H1 (cell line): ENCODE measurements around the gene TRIM6. TPM values are rescaled to one million over a fixed set of nuclear protein-coding genes. Genes with fewer than 3 reads are reported as not detected.

Experiments used
- CTCF ChIA-PET: fragments of 300-600 bp; sonication (Branson Sonifier 250); formaldehyde crosslinking; loops from one replicate; lab custom pipeline; 2021; ENCODE audit not compliant: partially characterized antibody; lab: Charles Lee
- POLR2A ChIA-PET: fragments of 300-600 bp; sonication (Branson Sonifier 250); formaldehyde crosslinking; loops from one replicate; lab custom pipeline; 2021; ENCODE audit warnings: inconsistent platforms; ENCODE audit not compliant: partially characterized antibody; lab: Charles Lee
- DNase-seq, 2 experiments: peaks; one replicate each; pipeline versions ENCODE4 v3.0.0 to v3.0.0-alpha.2; 2010 to 2022; ENCODE audit warnings: low spot score in 2 of 2, low read depth in 1 of 2, mixed read lengths in 1 of 2
- FAIRE-seq: peaks from 2 replicates; lab custom pipeline; 2011; peaks lifted over from hg19 to GRCh38; lab: Jason Lieb, UNC
- H2AFZ ChIP-seq: 2 replicates; pipeline ENCODE4 v1.8.1; 2012; ENCODE audit warnings: low read length, inconsistent platforms
- H2AK5ac ChIP-seq: 2 replicates; pipeline ENCODE4 v1.6.1; 2013; ENCODE audit warnings: low read depth, low read length
- H2BK120ac ChIP-seq: replicated peaks from 2 replicates; pipeline ENCODE3; 2013; ENCODE audit warnings: low read depth, low read length, inconsistent platforms
- H2BK12ac ChIP-seq: 2 replicates; pipeline ENCODE4 v1.6.1; 2013; ENCODE audit warnings: low read depth, low read length
- H2BK15ac ChIP-seq: 2 replicates; pipeline ENCODE4 v1.6.1; 2013; ENCODE audit warnings: low read length
- H2BK20ac ChIP-seq: 2 replicates; pipeline ENCODE4 v1.6.1; 2013; ENCODE audit warnings: low read length
- H2BK5ac ChIP-seq: 2 replicates; pipeline ENCODE4 v1.6.1; 2013; ENCODE audit warnings: low read depth, low read length
- H3K14ac ChIP-seq: 2 replicates; pipeline ENCODE4 v1.6.1; 2013; ENCODE audit warnings: inconsistent platforms; ENCODE audit not compliant: insufficient read length
- H3K18ac ChIP-seq: 2 replicates; pipeline ENCODE4 v1.6.1; 2013; ENCODE audit warnings: low read length; ENCODE audit errors: extremely low read depth
- H3K23ac ChIP-seq: 2 replicates; pipeline ENCODE4 v1.6.1; 2013; ENCODE audit warnings: inconsistent platforms; ENCODE audit not compliant: insufficient read length
- H3K23me2 ChIP-seq: 2 replicates; pipeline ENCODE4 v1.6.1; 2013; ENCODE audit warnings: low read depth, low read length
- H3K27ac ChIP-seq: 2 replicates; pipeline ENCODE4 v1.6.1; 2011; ENCODE audit warnings: low read depth, low read length, inconsistent platforms
- H3K27me3 ChIP-seq, 4 experiments: replicated peaks in 1 of 4; 1 replicate in 1 of 4; 2 replicates in 3 of 4; pipeline versions ENCODE4 v1.6.1 to v1.8.1; 2011 to 2013; ENCODE audit warnings: low read length in 3 of 4, mild to moderate bottlenecking in 3 of 4, inconsistent platforms in 2 of 4, mixed read lengths in 2 of 4, moderate library complexity in 1 of 4; ENCODE audit not compliant: control insufficient read depth in 3 of 4, insufficient read depth in 3 of 4; ENCODE audit errors: extremely low read depth in 1 of 4
- H3K36me3 ChIP-seq, 4 experiments: 2 replicates each; pipeline versions ENCODE4 v1.6.1 to v1.8.1; 2011 to 2013; ENCODE audit warnings: mild to moderate bottlenecking in 4 of 4, low read length in 3 of 4, moderate library complexity in 2 of 4, control low read depth in 1 of 4, inconsistent platforms in 1 of 4; ENCODE audit not compliant: insufficient read depth in 4 of 4, control insufficient read depth in 2 of 4
- H3K4ac ChIP-seq: replicated peaks from 2 replicates; pipeline ENCODE3; 2013; ENCODE audit warnings: low read length, low read depth, mixed read lengths, inconsistent platforms; ENCODE audit not compliant: insufficient read length
- H3K4me1 ChIP-seq, 4 experiments: replicated peaks in 1 of 4; 1 replicate in 1 of 4; 2 replicates in 3 of 4; pipeline versions ENCODE4 v1.6.1 to v1.8.1; 2011 to 2013; ENCODE audit warnings: low read length in 3 of 4, inconsistent platforms in 2 of 4, mixed read lengths in 1 of 4; ENCODE audit not compliant: insufficient read depth in 4 of 4, control insufficient read depth in 3 of 4
- H3K4me2 ChIP-seq, 2 experiments: 2 replicates each; pipeline versions ENCODE4 v1.6.1 to v1.8.1; 2011 to 2013; ENCODE audit warnings: low read depth in 2 of 2, low read length in 2 of 2, control low read depth in 1 of 2, inconsistent platforms in 1 of 2, mild to moderate bottlenecking in 1 of 2; ENCODE audit not compliant: insufficient read depth in 1 of 2
- H3K4me3 ChIP-seq, 4 experiments: fragments of 200-600, 300-600 bp in 1 of 4; sonication (generic), shearing (Covaris generic), sonication (Bioruptor Twin) in 1 of 4; 2 replicates each; pipeline versions ENCODE4 v1.5.1 to v1.8.1; 2011 to 2016; ENCODE audit warnings: low read length in 4 of 4, low read depth in 3 of 4, control low read depth in 2 of 4, inconsistent platforms in 2 of 4, mild to moderate bottlenecking in 2 of 4, mixed read lengths in 1 of 4, moderate library complexity in 1 of 4; ENCODE audit not compliant: insufficient read depth in 2 of 4; ENCODE audit errors: extremely low read depth in 1 of 4
- H3K56ac ChIP-seq: replicated peaks from 2 replicates; pipeline ENCODE3; 2013; ENCODE audit warnings: low read depth, mild to moderate bottlenecking, mixed read lengths, low read length, inconsistent platforms; ENCODE audit not compliant: insufficient read length
- H3K79me1 ChIP-seq: 2 replicates; pipeline ENCODE4 v1.6.1; 2013; ENCODE audit warnings: low read depth, low read length, control low read depth
- H3K79me2 ChIP-seq, 2 experiments: 2 replicates each; pipeline versions ENCODE4 v1.6.1 to v1.8.1; 2012 to 2013; ENCODE audit warnings: low read length in 2 of 2, mild to moderate bottlenecking in 2 of 2, inconsistent platforms in 1 of 2; ENCODE audit not compliant: insufficient read depth in 2 of 2, control insufficient read depth in 1 of 2
- H3K9ac ChIP-seq, 4 experiments: replicated peaks in 1 of 4; 1 replicate in 1 of 4; 2 replicates in 3 of 4; pipeline versions ENCODE4 v1.6.1 to v1.8.1; 2011 to 2013; ENCODE audit warnings: low read depth in 3 of 4, low read length in 3 of 4, control low read depth in 2 of 4, mild to moderate bottlenecking in 2 of 4, moderate library complexity in 2 of 4, inconsistent platforms in 1 of 4; ENCODE audit errors: extremely low read depth in 1 of 4
- H3K9me3 ChIP-seq, 2 experiments: 2 replicates each; pipeline versions ENCODE4 v1.6.1 to v1.8.1; 2012 to 2013; ENCODE audit warnings: mild to moderate bottlenecking in 2 of 2, moderate library complexity in 2 of 2, control low read depth in 1 of 2, inconsistent platforms in 1 of 2, low read depth in 1 of 2, low read length in 1 of 2, mixed read lengths in 1 of 2; ENCODE audit not compliant: insufficient read depth in 2 of 2
- H4K20me1 ChIP-seq, 2 experiments: replicated peaks in 1 of 2; 2 replicates each; pipeline versions ENCODE3 to v1.8.1; 2011 to 2013; ENCODE audit warnings: inconsistent platforms in 2 of 2, low read length in 2 of 2, mild to moderate bottlenecking in 1 of 2; ENCODE audit not compliant: insufficient read depth in 2 of 2, control insufficient read depth in 1 of 2
- H4K5ac ChIP-seq: 2 replicates; pipeline ENCODE4 v1.6.1; 2013; ENCODE audit warnings: low read length, low read depth, mixed read lengths, inconsistent platforms; ENCODE audit not compliant: insufficient read length
- H4K8ac ChIP-seq: 2 replicates; pipeline ENCODE4 v1.8.0; 2013; ENCODE audit warnings: mild to moderate bottlenecking, moderate library complexity, low read length, inconsistent platforms; ENCODE audit not compliant: insufficient read depth; ENCODE audit errors: extremely low read depth
- H4K91ac ChIP-seq: replicated peaks from 2 replicates; pipeline ENCODE3; 2013; ENCODE audit warnings: low read length, mixed read lengths, inconsistent platforms; ENCODE audit not compliant: insufficient read length
- TAF1 ChIP-seq: IDR thresholded peaks from 2 replicates; pipeline ENCODE4 v1.6.1; 2011; ENCODE audit warnings: mild to moderate bottlenecking, low read depth, low read length
- WGBS, 2 experiments: shearing (Covaris generic) in 1 of 2; methylation state at CpG; one replicate each; pipeline versions ENCODE4 v1.1.6 to v1.1.7; 2013 to 2015; ENCODE audit warnings: low lambda C conversion rate in 2 of 2, mixed read lengths in 2 of 2, inconsistent platforms in 1 of 2, low coverage in 1 of 2, missing lambda C conversion rate in 1 of 2; ENCODE audit not compliant: insufficient replicate concordance in 2 of 2, insufficient coverage in 1 of 2, insufficient read length in 1 of 2; ENCODE audit errors: extremely low coverage in 1 of 2, missing lambda C conversion rate in 1 of 2; 5-methylcytosine and 5-hydroxymethylcytosine counted together
- polyA plus RNA-seq, 7 experiments: library from polyadenylated mRNA; depleted of rRNA in 3 of 7; stranded (reverse) in 5 of 7; unstranded in 2 of 7; fragments of >200 nt in 5 of 7; fragments of 200-250 nt in 2 of 7; gene quantifications; 1 replicate in 5 of 7; 2 replicates in 1 of 7; 4 replicates in 1 of 7; pipeline versions ENCODE4 v1.2.1 to v1.2.3, GENCODE V29; 2011 to 2013; ENCODE audit warnings: missing spikeins in 2 of 7, mixed read lengths in 2 of 7
- total RNA-seq: library from RNA; stranded (reverse); fragmentation: NEBNext Ultra II Directional; extraction: Animal tissue kit (Norgen Biotek cat#: 25700); gene quantifications from 2 replicates; pipeline ENCODE4 v1.2.1, GENCODE V29; 2021
- TF ChIP-seq, protein P1 (sequence below): IDR thresholded peaks from 2 replicates; pipeline ENCODE4 v1.6.1; 2012; ENCODE audit warnings: inconsistent platforms

Gene TRIM6
- total and polyA plus RNA-seq, 2 of the 8 experiments (the other 6 are each of a cell fraction or from before 2014, with no cell fraction given), result 21.6 to 23.3 TPM

GRCh38 chr11:5610446-5610845, 14.0 kb downstream of the TRIM6 start:
- H3K27me3 ChIP-seq, result no peaks in the 10 kb centered on the region
- DNase-seq (no peak), FAIRE-seq (no peak)
- H3K14ac ChIP-seq, result no peak overlapping the region
- no peak overlapping the region for H2BK5ac ChIP-seq
- H2BK15ac ChIP-seq, result no peak overlapping the region
- no peak overlapping the region for H2AK5ac ChIP-seq
- H4K20me1 ChIP-seq, result no peaks in the 10 kb centered on the region
- H3K4ac ChIP-seq, result no peak overlapping the region
- no peak overlapping the region for H3K9ac ChIP-seq
- no peaks in the 10 kb centered on the region for H3K23me2 ChIP-seq
- H3K4me2 ChIP-seq, result no peak overlapping the region
- H2BK12ac ChIP-seq, result no peak overlapping the region
- H2BK20ac ChIP-seq, result no peak overlapping the region
- no peak overlapping the region for H3K23ac ChIP-seq
- H3K36me3 ChIP-seq, result peaks cover 4 to 37% (median 31%) of the 10 kb centered on the region in 4 experiments; a peak in 7 of 8 replicates
- no peaks in the 10 kb centered on the region for H3K4me1 ChIP-seq
- H4K91ac ChIP-seq, result no peak overlapping the region
- H3K27ac ChIP-seq, result no peak overlapping the region
- no peak overlapping the region for H4K8ac ChIP-seq
- H3K4me3 ChIP-seq, result no peak overlapping the region
- no peak for TF ChIP-seq TAF1
- TF ChIP-seq, protein P1, sequence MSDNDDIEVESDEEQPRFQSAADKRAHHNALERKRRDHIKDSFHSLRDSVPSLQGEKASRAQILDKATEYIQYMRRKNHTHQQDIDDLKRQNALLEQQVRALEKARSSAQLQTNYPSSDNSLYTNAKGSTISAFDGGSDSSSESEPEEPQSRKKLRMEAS, result no peak
- TF ChIP-seq, all 59 proteins: peak for 0
- ChIA-PET POLR2A (no interaction called here), CTCF (interaction anchor here (0.7 to 6.9 kb wide), 5 partner anchors 8 to 20 kb away, joined by 3 to 71 read pairs (median 6); no protein-coding TSS in a partner anchor)
- H3K9me3 ChIP-seq, result no peaks in the 10 kb centered on the region
- no peak overlapping the region for H3K56ac ChIP-seq
- no peaks in the 10 kb centered on the region for H3K79me2 ChIP-seq
- H4K5ac ChIP-seq, result no peak overlapping the region
- no peak overlapping the region for H3K18ac ChIP-seq
- H2BK120ac ChIP-seq, result no peak overlapping the region
- H2AFZ ChIP-seq, result no peak overlapping the region
- H3K79me1 ChIP-seq, result no peaks in the 10 kb centered on the region
- WGBS, 2 experiments, result 94% methylated on average over 5 of the region's 5 CpGs; no CpG with 5 or more reads in 1 of the 2 experiments
